OCI-LY7 (cell line): ENCODE data around the gene ALOXE3.

Experiments used
- CTCF ChIP-seq: fragments of 200-600 bp; sonication (generic); conservative IDR thresholded peaks from 2 replicates; pipeline ENCODE4 v1.5.1; 2014; ENCODE audit warnings: mild to moderate bottlenecking, antibody characterized with exemption, low read length, moderate library complexity, mixed read lengths
- EZH2phosphoT487 ChIP-seq: fragments of 200-600 bp; sonication (generic); IDR thresholded peaks from 2 replicates; pipeline ENCODE4 v1.6.1; 2018; ENCODE audit warnings: low read depth, borderline replicate concordance, mild to moderate bottlenecking, mixed run types, antibody characterized with exemption, low read length, moderate library complexity, mixed read lengths

GRCh38 chr17:8153031-8153451 lies 34.7 kb upstream of the ALOXE3 start:
- TF ChIP-seq CTCF, result no peak
- no peak for TF ChIP-seq EZH2phosphoT487
